ENCODE data around the gene HJV. TPM values are rescaled to one million over a fixed set of nuclear protein-coding genes. Genes with fewer than 3 reads are reported as not detected.

Gene HJV
- total RNA-seq, 1 donor from 2014 or later, result not detected

DNA sequence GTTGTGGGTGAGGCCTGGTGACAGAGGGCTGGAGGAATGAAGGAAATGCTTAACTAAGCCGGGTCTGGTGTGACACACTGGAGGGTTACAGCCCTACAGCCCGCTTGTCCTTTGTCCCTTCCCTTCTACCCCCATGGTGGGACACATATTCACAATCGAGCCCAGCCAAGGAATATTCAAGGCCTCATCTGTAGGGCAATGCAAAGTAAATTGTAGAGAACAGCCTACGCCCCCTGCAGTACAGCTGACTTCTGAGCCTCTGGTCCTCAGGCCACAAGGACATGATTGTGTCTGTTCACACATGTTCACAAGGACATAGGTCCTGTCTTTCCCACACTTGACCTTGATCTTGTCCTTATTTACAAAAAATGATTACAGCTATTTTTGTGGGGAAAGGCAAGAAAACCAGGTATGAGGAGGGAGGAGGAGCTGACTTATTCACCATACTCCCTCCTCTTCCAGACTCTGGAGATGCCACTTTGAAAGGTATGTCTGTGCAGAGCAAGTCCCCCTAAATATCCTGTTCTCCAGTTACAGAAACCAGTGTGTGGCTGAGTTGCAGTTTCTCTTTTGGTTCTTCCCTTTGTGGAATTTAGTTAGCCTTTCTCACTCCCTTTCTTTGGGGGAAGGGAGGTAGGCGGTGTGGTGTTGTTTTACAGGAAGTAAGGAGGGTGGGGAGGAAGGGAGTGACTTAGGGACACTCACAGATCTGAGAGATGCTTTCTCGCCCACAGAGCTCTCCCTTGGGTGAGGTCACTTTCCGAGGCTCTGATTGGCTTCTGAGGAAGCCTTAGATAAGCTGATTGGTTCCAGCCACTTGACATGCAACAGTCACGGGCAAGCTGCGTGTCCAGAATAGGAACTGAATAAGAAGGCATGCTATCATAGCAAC, 42.4 kb downstream of the HJV start:
- peak; percentile 95 for DNase-seq (ENCODE audit: extremely low spot score, unreplicated experiment)
- Mint-ChIP-seq H3K27me3 (ENCODE audit: unreplicated experiment) (no peaks in the 10 kb centered on the region), H3K36me3 (ENCODE audit: unreplicated experiment) (no peaks in the 10 kb centered on the region)

GRCh38 chr1:145978471-145978853, 43.1 kb downstream of the HJV start:
- no peaks in the 10 kb centered on the region for H3K9me3 Mint-ChIP-seq (ENCODE audit: unreplicated experiment)
- TF ChIP-seq, protein P1, sequence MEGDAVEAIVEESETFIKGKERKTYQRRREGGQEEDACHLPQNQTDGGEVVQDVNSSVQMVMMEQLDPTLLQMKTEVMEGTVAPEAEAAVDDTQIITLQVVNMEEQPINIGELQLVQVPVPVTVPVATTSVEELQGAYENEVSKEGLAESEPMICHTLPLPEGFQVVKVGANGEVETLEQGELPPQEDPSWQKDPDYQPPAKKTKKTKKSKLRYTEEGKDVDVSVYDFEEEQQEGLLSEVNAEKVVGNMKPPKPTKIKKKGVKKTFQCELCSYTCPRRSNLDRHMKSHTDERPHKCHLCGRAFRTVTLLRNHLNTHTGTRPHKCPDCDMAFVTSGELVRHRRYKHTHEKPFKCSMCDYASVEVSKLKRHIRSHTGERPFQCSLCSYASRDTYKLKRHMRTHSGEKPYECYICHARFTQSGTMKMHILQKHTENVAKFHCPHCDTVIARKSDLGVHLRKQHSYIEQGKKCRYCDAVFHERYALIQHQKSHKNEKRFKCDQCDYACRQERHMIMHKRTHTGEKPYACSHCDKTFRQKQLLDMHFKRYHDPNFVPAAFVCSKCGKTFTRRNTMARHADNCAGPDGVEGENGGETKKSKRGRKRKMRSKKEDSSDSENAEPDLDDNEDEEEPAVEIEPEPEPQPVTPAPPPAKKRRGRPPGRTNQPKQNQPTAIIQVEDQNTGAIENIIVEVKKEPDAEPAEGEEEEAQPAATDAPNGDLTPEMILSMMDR (IDR thresholded peaks at IDR 0.05), result no peak

More for the DNA sequence above, 42.4 kb downstream of the HJV start:
- TF ChIP-seq, protein P1 (IDR thresholded peaks at IDR 0.05), result peak; percentile 54
- Mint-ChIP-seq H3K4me1 (ENCODE audit: unreplicated experiment) (peaks cover 6% of the 10 kb centered on the region), H3K9me3 (ENCODE audit: unreplicated experiment) (no peaks in the 10 kb centered on the region), H3K27ac (ENCODE audit: unreplicated experiment) (no peak overlapping the region), H3K4me3 (ENCODE audit: unreplicated experiment) (no peak overlapping the region)

GRCh38 chr1:145977486-145978470, 43.8 kb downstream of the HJV start:
- TF ChIP-seq, protein P1 (IDR thresholded peaks at IDR 0.05), result peak; percentile 88
- no peak overlapping the region for H3K27ac Mint-ChIP-seq (ENCODE audit: unreplicated experiment)
- DNase-seq (ENCODE audit: extremely low spot score, unreplicated experiment), result peak; percentile 87
- H3K27me3 Mint-ChIP-seq (ENCODE audit: unreplicated experiment), result no peaks in the 10 kb centered on the region
- H3K36me3 Mint-ChIP-seq (ENCODE audit: unreplicated experiment), result no peaks in the 10 kb centered on the region
- peaks cover 6% of the 10 kb centered on the region for H3K4me1 Mint-ChIP-seq (ENCODE audit: unreplicated experiment)
- H3K9me3 Mint-ChIP-seq (ENCODE audit: unreplicated experiment), result no peaks in the 10 kb centered on the region
- H3K4me3 Mint-ChIP-seq (ENCODE audit: unreplicated experiment), result peak overlapping the region; percentile 24

More at GRCh38 chr1:145978471-145978853, 43.1 kb downstream of the HJV start:
- Mint-ChIP-seq H3K27me3 (ENCODE audit: unreplicated experiment) (no peaks in the 10 kb centered on the region), H3K27ac (ENCODE audit: unreplicated experiment) (no peak overlapping the region), H3K4me1 (ENCODE audit: unreplicated experiment) (peaks cover 6% of the 10 kb centered on the region), H3K4me3 (ENCODE audit: unreplicated experiment) (no peak overlapping the region), H3K36me3 (ENCODE audit: unreplicated experiment) (no peaks in the 10 kb centered on the region)
- DNase-seq (ENCODE audit: extremely low spot score, unreplicated experiment), result no peak

DNA sequence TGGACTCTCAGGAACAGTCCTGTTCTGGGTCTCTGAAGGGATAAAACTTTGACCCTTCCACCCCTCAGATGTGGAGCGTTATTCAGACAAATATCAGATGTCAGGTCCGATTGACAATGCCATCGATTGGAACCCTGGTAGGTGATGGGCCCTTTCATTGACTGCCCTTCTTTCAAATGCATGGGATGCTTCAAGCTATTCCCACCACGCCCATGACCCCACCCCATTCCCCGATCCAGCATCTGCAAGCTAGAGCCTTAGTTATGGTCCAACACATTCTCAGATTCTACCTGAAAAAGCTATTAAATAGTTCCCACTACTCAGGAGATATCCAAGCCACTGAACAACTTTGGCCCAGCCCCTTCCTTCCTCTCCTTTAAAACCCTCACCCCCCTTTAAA, 44.5 kb downstream of the HJV start:
- Mint-ChIP-seq H3K4me1 (ENCODE audit: unreplicated experiment) (peaks cover 10% of the 10 kb centered on the region), H3K27me3 (ENCODE audit: unreplicated experiment) (no peaks in the 10 kb centered on the region), H3K4me3 (ENCODE audit: unreplicated experiment) (no peak overlapping the region), H3K36me3 (ENCODE audit: unreplicated experiment) (no peaks in the 10 kb centered on the region), H3K9me3 (ENCODE audit: unreplicated experiment) (no peaks in the 10 kb centered on the region), H3K27ac (ENCODE audit: unreplicated experiment) (no peak overlapping the region)
- TF ChIP-seq, protein P1 (IDR thresholded peaks at IDR 0.05), result no peak
- no peak for DNase-seq (ENCODE audit: extremely low spot score, unreplicated experiment)
